Psoas muscle (tissue), 8 donors: ENCODE results near the gene UIMC1. TPM values are rescaled to one million over a fixed set of nuclear protein-coding genes. Genes with fewer than 3 reads are reported as not detected.
"Not testable (repeated sequence)": the region's sequence is repeated elsewhere in the genome, so short reads cannot be mapped to it uniquely, and the experiment has no call there.

Experiments used
- ATAC-seq, 4 donors: fragments of 200-7000 bp; cut with Tn5 transposase; one replicate each; pipeline ENCODE4 v1.9.1; 2020; ENCODE audit warnings: moderate library complexity in 3 of 4, mild to moderate bottlenecking in 2 of 4
- DNase-seq, 2 donors: peaks; one replicate each; pipeline ENCODE4 v3.0.0-alpha.2; 2020
- H3K27ac ChIP-seq: fragments of 200-600 bp; one replicate; pipeline ENCODE4 v1.8.0; 2022
- H3K27me3 ChIP-seq, 3 donors: fragments of 200-600 bp in 1 of 3; one replicate each; pipeline versions ENCODE4 v1.6.1 to v1.8.0; 2013 to 2022; ENCODE audit warnings: low read length in 2 of 3, mild to moderate bottlenecking in 2 of 3, moderate library complexity in 1 of 3; ENCODE audit not compliant: insufficient read depth in 3 of 3
- H3K36me3 ChIP-seq, 2 donors: fragments of 200-600 bp in 1 of 2; one replicate each; pipeline versions ENCODE4 v1.6.1 to v1.8.0; 2013 to 2022; ENCODE audit warnings: low read depth in 1 of 2, mild to moderate bottlenecking in 1 of 2, moderate library complexity in 1 of 2; ENCODE audit not compliant: insufficient read depth in 1 of 2
- H3K4me1 ChIP-seq: fragments of 200-600 bp; one replicate; pipeline ENCODE4 v1.8.0; 2022
- H3K4me3 ChIP-seq: fragments of 200-600 bp; one replicate; pipeline ENCODE4 v1.8.0; 2022; ENCODE audit warnings: mild to moderate bottlenecking
- H3K9me3 ChIP-seq: fragments of 200-600 bp; one replicate; pipeline ENCODE4 v1.8.0; 2022
- WGBS, 3 donors: extraction: QIAGEN DNeasy Blood & Tissue Kit; methylation state at CpG; one replicate each; pipeline versions ENCODE4 v1.1.6 to v1.1.7; 2013; 5-methylcytosine and 5-hydroxymethylcytosine counted together
- intact Hi-C, 2 donors: fragments of 100-400 bp; cut with DNase I; formaldehyde crosslinking; loops; one replicate each; pipeline versions ENCODE4 v1.11.0 to v1.14.2; 2022
- polyA plus RNA-seq, 3 donors: library from polyadenylated mRNA; stranded (reverse); fragments of 200-250 nt; gene quantifications; one replicate each; pipeline ENCODE4 v1.2.3, GENCODE V29; 2013
- total RNA-seq, 4 donors: library from RNA; stranded (reverse); fragmentation: NEBNext Ultra II Directional in 2 of 4; extraction: Animal tissue kit (Norgen Biotek cat#: 25700) in 2 of 4; gene quantifications; one replicate each; pipeline versions ENCODE4 v1.2.1 to v1.2.4, GENCODE V29; 2021 to 2023
- TF ChIP-seq, protein P1 (sequence below): fragments of 200-600 bp; IDR thresholded peaks from one replicate; pipeline ENCODE4 v1.8.0; 2022; ENCODE audit warnings: antibody characterized with exemption
- donor health status: healthy with polysubstance abuse.
- donor health status: DM: no; HTN: no; CAD: no; lungs with moderate emphysema.
- donor health status: Bipolar disorder and iron deficiency.
- donor health status: healthy.
- donor health status: DM: yes; HTN: yes; CAD: no.
- donor health status: DM: no; HTN: no; CAD: no.
- donor health status: DM: no; HTN: no; CAD: no.
- donor health status: DM: yes; HTN: yes; CAD: no.

Gene UIMC1
- total and polyA plus RNA-seq, 7 donors = 12.7 to 40.0 (median 26.1) TPM

DNA sequence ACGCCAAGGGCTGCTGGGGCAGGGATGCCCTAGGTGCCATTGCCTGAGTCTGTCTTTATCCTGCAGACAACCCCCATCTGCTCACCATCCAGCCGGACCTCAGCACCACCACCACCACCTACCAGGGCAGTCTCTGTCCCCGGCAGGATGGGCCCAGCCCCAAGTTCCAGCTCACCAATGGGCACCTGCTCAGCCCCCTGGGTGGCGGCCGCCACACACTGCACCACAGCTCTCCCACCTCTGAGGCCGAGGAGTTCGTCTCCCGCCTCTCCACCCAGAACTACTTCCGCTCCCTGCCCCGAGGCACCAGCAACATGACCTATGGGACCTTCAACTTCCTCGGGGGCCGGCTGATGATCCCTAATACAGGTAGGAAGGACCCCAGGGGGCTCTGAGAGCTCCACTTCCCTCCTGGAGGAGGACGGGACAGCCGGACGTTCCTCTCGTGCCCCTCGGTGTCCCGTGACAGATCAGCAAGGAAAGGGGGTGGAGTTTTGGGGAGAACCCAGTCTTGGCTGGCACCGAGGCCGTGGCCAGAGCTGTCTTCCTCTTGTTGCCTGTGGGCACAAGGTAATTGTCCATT, 132.3 kb downstream of the UIMC1 start:
- Histone ChIP-seq H3K4me1 (no peaks in the 10 kb centered on the region), H3K4me3 (no peak overlapping the region), H3K27ac (no peak overlapping the region), H3K36me3 (no peaks in the 10 kb centered on the region), H3K27me3 (peaks cover 0 to 49% (median 6%) of the 10 kb centered on the region in 3 donors), H3K9me3 (no peaks in the 10 kb centered on the region)
- no peak for ATAC-seq
- DNase-seq = no peak
- TF ChIP-seq, protein P1, sequence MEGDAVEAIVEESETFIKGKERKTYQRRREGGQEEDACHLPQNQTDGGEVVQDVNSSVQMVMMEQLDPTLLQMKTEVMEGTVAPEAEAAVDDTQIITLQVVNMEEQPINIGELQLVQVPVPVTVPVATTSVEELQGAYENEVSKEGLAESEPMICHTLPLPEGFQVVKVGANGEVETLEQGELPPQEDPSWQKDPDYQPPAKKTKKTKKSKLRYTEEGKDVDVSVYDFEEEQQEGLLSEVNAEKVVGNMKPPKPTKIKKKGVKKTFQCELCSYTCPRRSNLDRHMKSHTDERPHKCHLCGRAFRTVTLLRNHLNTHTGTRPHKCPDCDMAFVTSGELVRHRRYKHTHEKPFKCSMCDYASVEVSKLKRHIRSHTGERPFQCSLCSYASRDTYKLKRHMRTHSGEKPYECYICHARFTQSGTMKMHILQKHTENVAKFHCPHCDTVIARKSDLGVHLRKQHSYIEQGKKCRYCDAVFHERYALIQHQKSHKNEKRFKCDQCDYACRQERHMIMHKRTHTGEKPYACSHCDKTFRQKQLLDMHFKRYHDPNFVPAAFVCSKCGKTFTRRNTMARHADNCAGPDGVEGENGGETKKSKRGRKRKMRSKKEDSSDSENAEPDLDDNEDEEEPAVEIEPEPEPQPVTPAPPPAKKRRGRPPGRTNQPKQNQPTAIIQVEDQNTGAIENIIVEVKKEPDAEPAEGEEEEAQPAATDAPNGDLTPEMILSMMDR = no peak
- 55 to 69% (median 61%) methylated on average over 20 of the region's 20 CpGs for WGBS, 3 donors
- intact Hi-C loops = no loop called here

DNA sequence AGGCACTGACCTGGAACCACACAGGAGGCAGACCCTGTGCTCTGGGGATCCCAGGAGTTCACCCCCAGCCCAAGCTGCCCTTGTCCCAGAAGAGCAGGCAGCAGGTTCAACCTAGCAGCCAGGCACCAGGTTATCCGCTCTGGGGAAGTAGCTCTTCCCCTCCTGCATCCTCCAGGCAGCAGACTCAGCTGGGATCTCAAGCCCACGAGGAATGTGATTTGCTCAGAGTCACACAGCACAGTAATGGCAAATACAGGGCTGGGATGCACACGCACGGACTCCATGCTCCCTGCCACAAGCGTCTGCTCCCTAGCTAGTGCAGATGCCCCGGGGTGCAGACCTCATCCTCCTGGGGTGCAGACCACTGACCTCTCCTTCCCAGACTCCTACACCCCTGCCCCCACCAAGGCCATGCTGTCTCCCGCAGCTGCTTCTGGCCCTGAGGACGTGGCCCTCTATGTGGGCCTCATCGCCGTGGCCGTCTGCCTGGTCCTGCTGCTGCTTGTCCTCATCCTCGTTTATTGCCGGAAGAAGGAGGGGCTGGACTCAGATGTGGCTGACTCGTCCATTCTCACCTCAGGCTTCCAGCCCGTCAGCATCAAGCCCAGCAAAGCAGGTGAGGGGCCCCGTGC, 132.9 kb downstream of the UIMC1 start:
- intact Hi-C loops = no loop called here
- no peak overlapping the region for H3K4me3 ChIP-seq

DNA sequence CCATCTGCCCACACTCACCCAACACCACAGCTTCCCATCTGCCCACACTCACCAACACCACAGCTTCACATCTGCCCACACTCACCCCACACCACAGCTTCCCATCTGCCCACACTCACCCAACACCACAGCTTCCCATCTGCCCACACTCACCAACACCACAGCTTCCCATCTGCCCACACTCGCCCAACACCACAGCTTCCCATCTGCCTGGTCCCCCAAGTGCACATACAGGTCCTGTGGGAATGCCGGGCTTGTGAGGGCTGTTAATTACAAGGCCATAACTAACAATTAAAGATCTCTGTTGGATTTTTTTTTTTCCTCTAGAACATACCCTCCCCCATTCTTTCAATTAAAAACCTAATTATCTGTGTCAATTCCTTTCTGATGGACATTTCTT, 133.6 kb downstream of the UIMC1 start:
- DNase-seq, intact Hi-C loops, H3K9me3 ChIP-seq, H3K4me3 ChIP-seq, H3K36me3 ChIP-seq, ATAC-seq, H3K4me1 ChIP-seq, H3K27ac ChIP-seq: not testable (repeated sequence)
- peaks cover 0 to 55% (median 7%) of the 10 kb centered on the region in 3 donors for H3K27me3 ChIP-seq
- WGBS, 3 donors = 77 to 80% (median 78%) methylated on average over 2 of the region's 2 CpGs

More for the DNA sequence above, 132.9 kb downstream of the UIMC1 start:
- H3K9me3 ChIP-seq = no peaks in the 10 kb centered on the region
- ATAC-seq (no peak), DNase-seq (no peak)
- H3K27me3 ChIP-seq = peaks cover 0 to 54% (median 6%) of the 10 kb centered on the region in 3 donors
- no peaks in the 10 kb centered on the region for H3K4me1 ChIP-seq
- H3K36me3 ChIP-seq = no peaks in the 10 kb centered on the region
- no peak overlapping the region for H3K27ac ChIP-seq
- 53 to 65% (median 58%) methylated on average over 16 of the region's 16 CpGs for WGBS, 3 donors
- TF ChIP-seq, protein P1 = no peak

DNA sequence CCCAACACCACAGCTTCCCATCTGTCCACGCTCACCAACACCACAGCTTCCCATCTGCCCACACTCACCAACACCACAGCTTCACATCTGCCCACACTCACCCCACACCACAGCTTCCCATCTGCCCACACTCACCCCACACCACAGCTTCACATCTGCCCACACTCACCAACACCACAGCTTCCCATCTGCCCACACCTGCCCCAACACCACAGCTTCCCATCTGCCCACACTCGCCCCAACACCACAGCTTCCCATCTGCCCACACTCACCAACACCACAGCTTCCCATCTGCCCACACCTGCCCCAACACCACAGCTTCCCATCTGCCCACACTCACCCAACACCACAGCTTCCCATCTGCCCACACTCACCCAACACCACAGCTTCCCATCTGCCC, 134.0 kb downstream of the UIMC1 start:
- intact Hi-C loops = not testable (repeated sequence)
- 82 to 89% (median 82%) methylated on average over 2 of the region's 2 CpGs for WGBS, 3 donors

DNA sequence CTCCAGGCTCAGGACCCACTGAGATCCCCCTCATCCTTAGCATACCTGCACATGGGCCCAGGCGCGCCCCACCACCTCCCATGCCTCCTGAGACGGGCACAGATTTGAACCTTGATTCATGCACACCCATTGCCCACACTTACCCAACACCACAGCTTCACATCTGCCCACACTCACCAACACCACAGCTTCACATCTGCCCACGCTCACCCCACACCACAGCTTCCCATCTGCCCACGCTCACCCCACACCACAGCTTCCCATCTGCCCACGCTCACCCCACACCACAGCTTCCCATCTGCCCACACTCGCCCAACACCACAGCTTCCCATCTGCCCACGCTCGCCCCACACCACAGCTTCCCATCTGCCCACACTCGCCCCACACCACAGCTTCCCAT, 135.9 kb downstream of the UIMC1 start:
- DNase-seq, H3K36me3 ChIP-seq, intact Hi-C loops, H3K4me1 ChIP-seq, ATAC-seq, H3K9me3 ChIP-seq, H3K4me3 ChIP-seq, H3K27ac ChIP-seq: not testable (repeated sequence)
- H3K27me3 ChIP-seq = peaks cover 0 to 56% (median 11%) of the 10 kb centered on the region in 3 donors
- 79 to 90% (median 85%) methylated on average over 10 of the region's 10 CpGs for WGBS, 3 donors

More for the DNA sequence above, 134.0 kb downstream of the UIMC1 start:
- H3K4me3 ChIP-seq, H3K9me3 ChIP-seq, H3K4me1 ChIP-seq, ATAC-seq, H3K36me3 ChIP-seq, H3K27ac ChIP-seq, DNase-seq: not testable (repeated sequence)
- peaks cover 0 to 55% (median 8%) of the 10 kb centered on the region in 3 donors for H3K27me3 ChIP-seq

DNA sequence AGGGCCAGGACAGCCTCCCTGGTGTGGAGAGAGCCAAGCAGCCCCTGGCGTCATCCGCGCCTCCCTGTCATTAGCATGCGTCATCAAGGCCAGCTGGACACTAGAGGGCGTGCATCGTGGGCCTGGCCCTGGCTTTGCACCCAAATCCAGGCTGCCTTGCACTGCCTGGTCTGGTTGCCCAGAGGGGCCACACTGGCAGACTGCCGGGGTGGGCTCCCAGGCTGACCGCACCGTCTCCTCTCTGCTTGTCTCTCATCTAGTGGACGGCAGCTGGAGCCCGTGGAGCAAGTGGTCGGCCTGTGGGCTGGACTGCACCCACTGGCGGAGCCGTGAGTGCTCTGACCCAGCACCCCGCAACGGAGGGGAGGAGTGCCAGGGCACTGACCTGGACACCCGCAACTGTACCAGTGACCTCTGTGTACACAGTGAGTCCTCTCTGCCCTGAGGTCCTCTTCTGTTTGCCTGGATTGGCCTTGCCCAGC, 136.4 kb downstream of the UIMC1 start:
- Histone ChIP-seq H3K27ac (no peak overlapping the region), H3K4me3 (no peak overlapping the region), H3K36me3 (no peaks in the 10 kb centered on the region), H3K9me3 (no peaks in the 10 kb centered on the region), H3K4me1 (no peaks in the 10 kb centered on the region), H3K27me3 (peaks cover 0 to 54% (median 16%) of the 10 kb centered on the region in 3 donors)
- WGBS, 3 donors = 40 to 59% (median 48%) methylated on average over 16 to 17 of the region's 17 CpGs
- intact Hi-C loops = no loop called here
- TF ChIP-seq, protein P1 = peak; percentile 20
- DNase-seq (no peak), ATAC-seq (peak in 3 of 4 donors; percentile 49 to 61 (median 52))
